Endodermal cell (in vitro differentiated cells): Measurements from ENCODE around the gene VPS9D1. TPM values are rescaled to one million over a fixed set of nuclear protein-coding genes. Genes with fewer than 3 reads are reported as not detected.

Source experiments
- DNase-seq: peaks from one replicate; pipeline ENCODE4 v3.0.0-alpha.2; 2017
- H3K27ac ChIP-seq: 2 replicates; pipeline ENCODE4 v1.5.1; 2013; ENCODE audit warnings: mild to moderate bottlenecking, low read depth, low read length, moderate library complexity
- H3K27me3 ChIP-seq: 2 replicates; pipeline ENCODE4 v1.6.1; 2013; ENCODE audit warnings: mild to moderate bottlenecking, low read length, moderate library complexity; ENCODE audit not compliant: insufficient read depth, control insufficient read depth, poor library complexity, severe bottlenecking
- H3K36me3 ChIP-seq: 2 replicates; pipeline ENCODE4 v1.7.0; 2013; ENCODE audit warnings: mild to moderate bottlenecking, low read length, moderate library complexity; ENCODE audit not compliant: control insufficient read depth, insufficient read depth
- H3K4me1 ChIP-seq: one replicate; pipeline ENCODE4 v1.7.0; 2013; ENCODE audit warnings: low read length; ENCODE audit not compliant: control insufficient read depth, insufficient read depth
- H3K4me3 ChIP-seq: 2 replicates; pipeline ENCODE4 v1.5.1; 2013; ENCODE audit warnings: mild to moderate bottlenecking, low read length, moderate library complexity
- H3K9ac ChIP-seq: 2 replicates; pipeline ENCODE4 v1.6.1; 2013; ENCODE audit warnings: mild to moderate bottlenecking, low read length, moderate library complexity; ENCODE audit not compliant: poor library complexity, severe bottlenecking; ENCODE audit errors: extremely low read depth
- H3K9me3 ChIP-seq: 2 replicates; pipeline ENCODE4 v1.6.1; 2013; ENCODE audit warnings: mild to moderate bottlenecking, low read length, moderate library complexity; ENCODE audit not compliant: control insufficient read depth
- H3K27ac Mint-ChIP-seq: 2 replicates; pipeline ENCODE4 v1.8.0; 2020; ENCODE audit warnings: mixed read lengths
- H3K27me3 Mint-ChIP-seq: 2 replicates; pipeline ENCODE4 v1.8.0; 2021; ENCODE audit warnings: mild to moderate bottlenecking, mixed read lengths; ENCODE audit not compliant: insufficient read depth
- H3K36me3 Mint-ChIP-seq: 2 replicates; pipeline ENCODE4 v1.8.0; 2020; ENCODE audit warnings: low read depth, mixed read lengths
- H3K4me1 Mint-ChIP-seq: 2 replicates; pipeline ENCODE4 v1.8.0; 2020; ENCODE audit warnings: mixed read lengths
- H3K4me3 Mint-ChIP-seq: 2 replicates; pipeline ENCODE4 v1.8.0; 2020; ENCODE audit warnings: mild to moderate bottlenecking, moderate library complexity, mixed read lengths
- H3K9me3 Mint-ChIP-seq: 2 replicates; pipeline ENCODE4 v1.8.0; 2020; ENCODE audit warnings: mild to moderate bottlenecking, mixed read lengths
- WGBS, 2 experiments: methylation state at CpG; one replicate each; pipeline versions ENCODE4 v1.1.5 to v1.1.7; 2013; ENCODE audit warnings: missing lambda C conversion rate in 2 of 2, mixed read lengths in 1 of 2; ENCODE audit not compliant: insufficient coverage in 1 of 2, insufficient read length in 1 of 2; 5-methylcytosine and 5-hydroxymethylcytosine counted together
- total RNA-seq, 2 donors: library from RNA; stranded (reverse); fragmentation: NEBNext Ultra II Directional in 1 of 2; extraction: Animal tissue kit (Norgen Biotek cat#: 25700) in 1 of 2; gene quantifications; 2 replicates in 1 of 2; 3 replicates in 1 of 2; pipeline ENCODE4 v1.2.1, GENCODE V29; 2021
- TF ChIP-seq, protein P1 (sequence below): fragments of 200-600 bp; sonication (generic); conservative IDR thresholded peaks from 2 replicates; pipeline ENCODE4 v1.5.0; 2021; ENCODE audit warnings: antibody characterized with exemption, mild to moderate bottlenecking

The VPS9D1 gene
- total RNA-seq, 2 donors from 2014 or later, result 7.4 to 10.0 TPM

- Histone ChIP-seq H3K9me3 (no peaks in the 10 kb centered on the region), H3K4me1 (no peaks in the 10 kb centered on the region), H3K4me3 (no peak overlapping the region), H3K36me3 (peaks cover 90% of the 10 kb centered on the region), H3K27ac (no peak overlapping the region), H3K27me3 (no peaks in the 10 kb centered on the region), H3K9ac (no peak overlapping the region)
- no peak for DNase-seq
- Mint-ChIP-seq H3K36me3 (peaks cover 85% of the 10 kb centered on the region), H3K27me3 (no peaks in the 10 kb centered on the region), H3K4me3 (no peak overlapping the region), H3K4me1 (no peaks in the 10 kb centered on the region), H3K27ac (no peak overlapping the region), H3K9me3 (no peaks in the 10 kb centered on the region)
- 92 to 96% methylated on average over 19 to 21 of the region's 21 CpGs for WGBS, 2 experiments
- TF ChIP-seq, protein P1, sequence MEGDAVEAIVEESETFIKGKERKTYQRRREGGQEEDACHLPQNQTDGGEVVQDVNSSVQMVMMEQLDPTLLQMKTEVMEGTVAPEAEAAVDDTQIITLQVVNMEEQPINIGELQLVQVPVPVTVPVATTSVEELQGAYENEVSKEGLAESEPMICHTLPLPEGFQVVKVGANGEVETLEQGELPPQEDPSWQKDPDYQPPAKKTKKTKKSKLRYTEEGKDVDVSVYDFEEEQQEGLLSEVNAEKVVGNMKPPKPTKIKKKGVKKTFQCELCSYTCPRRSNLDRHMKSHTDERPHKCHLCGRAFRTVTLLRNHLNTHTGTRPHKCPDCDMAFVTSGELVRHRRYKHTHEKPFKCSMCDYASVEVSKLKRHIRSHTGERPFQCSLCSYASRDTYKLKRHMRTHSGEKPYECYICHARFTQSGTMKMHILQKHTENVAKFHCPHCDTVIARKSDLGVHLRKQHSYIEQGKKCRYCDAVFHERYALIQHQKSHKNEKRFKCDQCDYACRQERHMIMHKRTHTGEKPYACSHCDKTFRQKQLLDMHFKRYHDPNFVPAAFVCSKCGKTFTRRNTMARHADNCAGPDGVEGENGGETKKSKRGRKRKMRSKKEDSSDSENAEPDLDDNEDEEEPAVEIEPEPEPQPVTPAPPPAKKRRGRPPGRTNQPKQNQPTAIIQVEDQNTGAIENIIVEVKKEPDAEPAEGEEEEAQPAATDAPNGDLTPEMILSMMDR, result no peak
Observed at GRCh38 chr16:89733792-89734191, 13.1 kb upstream of the VPS9D1 start.

DNA sequence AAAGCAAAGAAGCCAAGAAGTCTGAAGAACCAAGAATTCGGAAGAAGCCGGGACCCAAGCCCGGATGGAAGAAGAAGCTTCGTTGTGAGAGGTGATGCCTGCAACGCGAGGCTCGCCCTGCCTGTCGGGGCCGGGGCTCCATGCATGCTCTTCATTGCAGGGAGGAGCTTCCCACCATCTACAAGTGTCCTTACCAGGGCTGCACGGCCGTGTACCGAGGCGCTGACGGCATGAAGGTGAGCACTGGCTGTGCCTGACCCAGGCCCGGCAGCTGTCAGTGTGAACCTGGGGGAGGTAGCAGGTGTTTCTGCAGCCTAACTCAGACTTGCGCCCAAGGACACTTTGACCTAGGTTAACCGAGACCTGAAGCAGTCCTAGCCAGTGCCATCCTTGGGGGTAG lies 12.6 kb upstream of the VPS9D1 start:
- Histone ChIP-seq H3K27ac (no peak overlapping the region), H3K9me3 (no peaks in the 10 kb centered on the region), H3K9ac (no peak overlapping the region), H3K4me1 (no peaks in the 10 kb centered on the region), H3K36me3 (peaks cover 88% of the 10 kb centered on the region), H3K4me3 (no peak overlapping the region), H3K27me3 (no peaks in the 10 kb centered on the region)
- DNase-seq, result peak; percentile 44
- H3K4me1 Mint-ChIP-seq, result no peaks in the 10 kb centered on the region
- no peak overlapping the region for H3K27ac Mint-ChIP-seq
- no peaks in the 10 kb centered on the region for H3K27me3 Mint-ChIP-seq
- H3K9me3 Mint-ChIP-seq, result no peaks in the 10 kb centered on the region
- 95 to 96% methylated on average over 14 to 17 of the region's 17 CpGs for WGBS, 2 experiments
- H3K4me3 Mint-ChIP-seq, result no peak overlapping the region
- TF ChIP-seq, protein P1, result no peak
- H3K36me3 Mint-ChIP-seq, result peaks cover 82% of the 10 kb centered on the region

DNA sequence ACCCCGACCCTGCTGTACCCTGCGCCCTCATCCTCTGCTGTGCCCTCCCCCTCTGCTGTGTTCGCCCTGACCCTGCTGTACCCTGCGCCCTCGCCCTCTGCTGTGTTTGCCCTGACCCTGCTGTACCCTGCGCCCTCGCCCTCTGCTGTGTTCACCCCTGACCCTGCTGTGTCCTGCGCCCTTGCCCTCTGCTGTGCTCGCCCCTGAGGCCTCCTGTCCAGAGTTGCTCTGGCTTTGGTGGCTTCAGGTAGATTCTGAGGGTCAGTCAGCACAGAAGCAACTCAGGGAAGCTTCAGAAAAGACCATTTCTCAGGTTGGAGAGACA lies 12.2 kb upstream of the VPS9D1 start:
- no peak overlapping the region for H3K4me3 Mint-ChIP-seq
- no peaks in the 10 kb centered on the region for H3K4me1 Mint-ChIP-seq
- Histone ChIP-seq H3K9ac (no peak overlapping the region), H3K4me1 (no peaks in the 10 kb centered on the region), H3K36me3 (peaks cover 85% of the 10 kb centered on the region), H3K27me3 (no peaks in the 10 kb centered on the region), H3K4me3 (no peak overlapping the region), H3K27ac (no peak overlapping the region), H3K9me3 (no peaks in the 10 kb centered on the region)
- peaks cover 80% of the 10 kb centered on the region for H3K36me3 Mint-ChIP-seq
- WGBS, 2 experiments, result 92 to 98% methylated on average over 5 to 9 of the region's 9 CpGs
- H3K27me3 Mint-ChIP-seq, result no peaks in the 10 kb centered on the region
- TF ChIP-seq, protein P1, result no peak
- H3K27ac Mint-ChIP-seq, result peak overlapping the region; percentile 1
- DNase-seq, result no peak
- H3K9me3 Mint-ChIP-seq, result no peaks in the 10 kb centered on the region
